Measurements from ENCODE around the gene TM9SF4.

TM9SF4 gene

DNA sequence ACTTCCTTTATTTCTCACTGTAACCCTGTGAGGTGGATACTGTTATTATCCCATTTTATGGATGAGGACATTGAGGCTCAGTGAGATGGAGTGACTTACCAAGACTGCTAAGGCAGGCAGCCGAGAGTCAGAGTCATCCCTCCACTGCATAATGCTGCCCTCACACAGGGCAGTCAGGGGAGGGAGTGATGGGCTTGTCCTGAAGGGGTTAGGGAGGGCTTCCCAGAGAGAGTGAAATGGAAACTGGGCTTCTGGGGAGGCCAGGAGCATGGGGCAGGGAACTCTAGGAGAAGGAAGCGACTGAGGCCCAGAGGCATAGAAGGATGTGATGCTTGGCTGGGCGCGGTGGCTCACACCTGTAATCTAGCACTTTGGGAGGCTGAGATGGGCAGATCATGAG lies 31.1 kb downstream of the TM9SF4 start:
- DNase-seq (ENCODE audit: low read depth in 1 of 2, low spot score in 1 of 2), result no peak
- TF ChIP-seq JUND (IDR thresholded peaks at IDR 0.05; ENCODE audit: low read depth), result no peak
- in situ Hi-C loops (cut with HindIII; ENCODE audit: low pct_unique_long_range_greater_than_20kb, low sequenced_read_pairs), result no loop called here

DNA sequence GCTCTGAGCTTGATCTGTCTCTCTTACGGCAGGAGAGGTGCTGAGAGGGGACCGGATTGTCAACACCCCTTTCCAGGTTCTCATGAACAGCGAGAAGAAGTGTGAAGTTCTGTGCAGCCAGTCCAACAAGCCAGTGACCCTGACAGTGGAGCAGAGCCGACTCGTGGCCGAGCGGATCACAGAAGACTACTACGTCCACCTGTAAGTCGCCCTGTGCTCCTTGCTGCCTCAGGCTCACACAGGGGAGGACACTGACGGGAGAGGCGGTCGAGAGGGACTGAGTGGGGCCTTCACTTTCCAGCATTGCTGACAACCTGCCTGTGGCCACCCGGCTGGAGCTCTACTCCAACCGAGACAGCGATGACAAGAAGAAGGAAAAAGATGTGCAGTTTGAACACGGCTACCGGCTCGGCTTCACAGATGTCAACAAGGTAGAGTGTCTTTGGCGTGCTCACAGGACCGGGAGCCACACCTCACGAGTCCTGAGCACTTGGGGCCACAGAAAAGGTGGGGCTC lies 32.0 kb downstream of the TM9SF4 start:
- DNase-seq (ENCODE audit: low read depth in 1 of 2, low spot score in 1 of 2), result no peak
- in situ Hi-C loops (cut with HindIII; ENCODE audit: low pct_unique_long_range_greater_than_20kb, low sequenced_read_pairs), result no loop called here
- no peak for TF ChIP-seq JUND (IDR thresholded peaks at IDR 0.05; ENCODE audit: low read depth)

DNA sequence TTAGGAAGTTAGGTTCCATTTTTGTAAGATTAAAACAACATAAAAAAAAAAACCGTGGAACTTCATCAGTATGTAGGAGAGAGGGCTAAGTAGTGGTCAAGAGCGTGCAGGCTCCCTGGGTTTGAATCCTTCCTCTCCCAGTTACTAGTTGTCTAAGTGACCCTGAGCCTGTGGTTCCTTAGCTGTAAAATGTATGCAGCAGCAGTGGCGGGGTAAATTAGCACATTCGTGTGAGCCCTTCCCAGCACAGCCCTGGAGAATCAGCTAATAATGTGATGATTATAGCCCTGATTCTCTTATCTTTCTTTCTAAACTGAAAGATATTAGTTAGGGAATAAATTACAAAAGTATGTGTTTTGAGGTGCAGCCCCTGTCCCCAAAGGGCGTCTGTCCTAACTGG lies 32.6 kb downstream of the TM9SF4 start:
- no peak for TF ChIP-seq JUND (IDR thresholded peaks at IDR 0.05; ENCODE audit: low read depth)
- in situ Hi-C loops (cut with HindIII; ENCODE audit: low pct_unique_long_range_greater_than_20kb, low sequenced_read_pairs), result no loop called here
- DNase-seq (ENCODE audit: low read depth in 1 of 2, low spot score in 1 of 2), result no peak

- in situ Hi-C loops (cut with HindIII; ENCODE audit: low pct_unique_long_range_greater_than_20kb, low sequenced_read_pairs), result no loop called here
- no peak for DNase-seq (ENCODE audit: low read depth in 1 of 2, low spot score in 1 of 2)
- no peak for TF ChIP-seq JUND (IDR thresholded peaks at IDR 0.05; ENCODE audit: low read depth)
Measured at GRCh38 chr20:32142991-32143390, 33.5 kb downstream of the TM9SF4 start.

GRCh38 chr20:32144898-32145662 lies 35.6 kb downstream of the TM9SF4 start:
- TF ChIP-seq JUND (IDR thresholded peaks at IDR 0.05; ENCODE audit: low read depth), result no peak
- in situ Hi-C loops (cut with HindIII; ENCODE audit: low pct_unique_long_range_greater_than_20kb, low sequenced_read_pairs), result no loop called here
- no peak for DNase-seq (ENCODE audit: low read depth in 1 of 2, low spot score in 1 of 2)

DNA sequence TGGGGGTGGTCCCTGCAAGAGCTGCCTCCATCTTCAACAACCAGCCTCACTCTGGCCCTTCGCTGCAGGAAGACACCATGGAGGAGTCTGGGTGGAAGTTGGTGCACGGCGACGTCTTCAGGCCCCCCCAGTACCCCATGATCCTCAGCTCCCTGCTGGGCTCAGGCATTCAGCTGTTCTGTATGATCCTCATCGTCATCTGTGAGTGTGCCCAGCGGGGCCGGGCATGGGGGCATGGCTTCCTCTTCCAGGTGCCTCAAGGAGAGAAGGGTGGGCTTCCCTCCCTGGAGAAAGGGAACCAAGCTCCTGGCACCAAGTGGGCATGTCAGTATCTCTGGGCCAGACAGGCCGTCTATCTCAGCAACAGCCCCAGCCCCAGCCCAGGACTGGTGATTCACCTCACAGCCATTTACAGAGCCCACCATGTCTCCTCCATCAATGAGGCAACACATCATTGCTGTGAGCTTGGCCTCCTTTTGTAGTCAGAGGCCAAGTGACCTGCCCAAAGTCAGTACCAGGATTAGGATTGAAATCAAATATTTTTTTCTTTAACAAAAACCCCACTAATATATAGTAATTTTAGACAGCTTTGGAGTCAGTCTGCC lies 40.2 kb downstream of the TM9SF4 start:
- no peak for TF ChIP-seq JUND (IDR thresholded peaks at IDR 0.05; ENCODE audit: low read depth)
- in situ Hi-C loops (cut with HindIII; ENCODE audit: low pct_unique_long_range_greater_than_20kb, low sequenced_read_pairs), result no loop called here
- no peak for DNase-seq (ENCODE audit: low read depth in 1 of 2, low spot score in 1 of 2)

- no peak for DNase-seq (ENCODE audit: low read depth in 1 of 2, low spot score in 1 of 2)
- in situ Hi-C loops (cut with HindIII; ENCODE audit: low pct_unique_long_range_greater_than_20kb, low sequenced_read_pairs), result no loop called here
- no peak for TF ChIP-seq JUND (IDR thresholded peaks at IDR 0.05; ENCODE audit: low read depth)
Measured at GRCh38 chr20:32150291-32150848, 40.9 kb downstream of the TM9SF4 start.

GRCh38 chr20:32152421-32153155 lies 43.1 kb downstream of the TM9SF4 start:
- in situ Hi-C loops (cut with HindIII; ENCODE audit: low pct_unique_long_range_greater_than_20kb, low sequenced_read_pairs), result no loop called here
- DNase-seq (ENCODE audit: low read depth in 1 of 2, low spot score in 1 of 2), result no peak
- TF ChIP-seq JUND (IDR thresholded peaks at IDR 0.05; ENCODE audit: low read depth), result no peak

- in situ Hi-C loops (cut with HindIII; ENCODE audit: low pct_unique_long_range_greater_than_20kb, low sequenced_read_pairs), result no loop called here
- no peak for DNase-seq (ENCODE audit: low read depth in 1 of 2, low spot score in 1 of 2)
- no peak for TF ChIP-seq JUND (IDR thresholded peaks at IDR 0.05; ENCODE audit: low read depth)
Measured at GRCh38 chr20:32153156-32153665, 43.7 kb downstream of the TM9SF4 start.

- TF ChIP-seq JUND (IDR thresholded peaks at IDR 0.05; ENCODE audit: low read depth), result no peak
- no peak for DNase-seq (ENCODE audit: low read depth in 1 of 2, low spot score in 1 of 2)
- in situ Hi-C loops (cut with HindIII; ENCODE audit: low pct_unique_long_range_greater_than_20kb, low sequenced_read_pairs), result no loop called here
Measured at GRCh38 chr20:32153771-32154170, 44.3 kb downstream of the TM9SF4 start.

DNA sequence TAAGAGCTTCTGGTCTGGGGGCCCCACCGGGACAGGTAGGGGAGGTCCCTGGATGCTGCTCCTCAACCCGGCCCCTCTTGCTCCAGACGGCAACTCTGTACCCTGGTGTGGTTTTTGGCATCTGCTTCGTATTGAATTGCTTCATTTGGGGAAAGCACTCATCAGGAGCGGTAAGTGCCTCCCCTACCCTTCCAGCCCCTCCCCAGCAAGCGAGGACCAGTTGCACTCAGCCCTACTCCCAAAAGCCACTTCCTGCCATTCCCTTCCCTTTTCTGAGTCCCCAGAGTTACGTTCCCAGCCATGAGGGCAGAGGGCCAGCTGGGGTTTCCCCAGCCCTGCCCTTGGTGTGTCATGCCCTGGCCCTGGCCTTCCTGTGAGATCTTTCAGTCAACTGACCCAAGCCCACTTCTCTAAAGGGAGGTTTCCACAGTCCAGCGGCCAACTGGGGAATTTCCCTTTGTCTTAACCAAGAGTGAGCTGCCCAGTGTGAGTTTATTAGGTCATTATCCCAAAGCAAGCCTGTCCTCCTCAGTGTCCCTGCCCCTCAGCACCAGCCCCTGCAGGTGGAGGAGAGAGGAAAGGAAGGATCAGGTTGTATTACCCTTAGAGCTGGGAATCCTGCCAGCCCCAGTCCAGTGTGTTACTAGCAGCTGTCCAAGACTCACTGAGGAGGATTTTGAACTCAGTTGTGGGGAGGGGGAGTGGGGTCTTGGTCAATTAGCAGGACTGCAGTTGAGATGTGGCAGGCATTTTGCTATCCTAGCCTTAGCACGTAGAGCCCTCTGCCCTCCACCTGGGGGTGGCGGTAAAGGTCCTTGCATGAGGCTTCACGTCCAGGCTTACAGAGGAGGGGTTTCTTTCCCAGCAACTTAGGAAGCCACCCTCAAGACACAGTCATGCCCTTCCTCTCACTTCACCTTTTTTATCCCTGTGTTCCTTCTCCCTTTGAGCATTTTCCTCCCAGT lies 45.8 kb downstream of the TM9SF4 start:
- peak in 1 of 2 experiments; percentile 53 for DNase-seq (ENCODE audit: low read depth in 1 of 2, low spot score in 1 of 2)
- in situ Hi-C loops (cut with HindIII; ENCODE audit: low pct_unique_long_range_greater_than_20kb, low sequenced_read_pairs), result no loop called here
- TF ChIP-seq JUND (IDR thresholded peaks at IDR 0.05; ENCODE audit: low read depth), result no peak

Data from T47D (cell line).